ENCODE results near the gene SLC7A10.

Gene SLC7A10

DNA sequence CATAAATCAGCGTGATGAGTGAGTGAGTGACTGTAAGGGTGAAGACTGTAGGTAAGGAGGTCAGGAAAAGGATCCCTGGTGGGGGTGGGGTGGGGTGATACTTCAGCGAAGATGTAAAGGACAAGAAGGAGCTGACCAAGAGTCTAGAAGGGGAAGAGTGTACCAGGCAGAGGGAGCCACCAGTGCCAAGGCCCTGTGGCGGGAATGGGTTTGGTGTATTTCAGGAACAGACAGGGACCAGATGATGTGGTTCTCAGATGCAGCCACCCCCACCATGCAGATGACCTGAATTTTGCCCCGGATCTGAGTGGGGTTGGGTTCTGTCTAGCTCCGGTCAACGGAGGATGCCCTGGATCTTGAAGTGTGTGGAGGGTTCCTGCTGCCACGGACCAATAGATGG lies 30.1 kb upstream of the SLC7A10 start:
- TF ChIP-seq, protein P1, sequence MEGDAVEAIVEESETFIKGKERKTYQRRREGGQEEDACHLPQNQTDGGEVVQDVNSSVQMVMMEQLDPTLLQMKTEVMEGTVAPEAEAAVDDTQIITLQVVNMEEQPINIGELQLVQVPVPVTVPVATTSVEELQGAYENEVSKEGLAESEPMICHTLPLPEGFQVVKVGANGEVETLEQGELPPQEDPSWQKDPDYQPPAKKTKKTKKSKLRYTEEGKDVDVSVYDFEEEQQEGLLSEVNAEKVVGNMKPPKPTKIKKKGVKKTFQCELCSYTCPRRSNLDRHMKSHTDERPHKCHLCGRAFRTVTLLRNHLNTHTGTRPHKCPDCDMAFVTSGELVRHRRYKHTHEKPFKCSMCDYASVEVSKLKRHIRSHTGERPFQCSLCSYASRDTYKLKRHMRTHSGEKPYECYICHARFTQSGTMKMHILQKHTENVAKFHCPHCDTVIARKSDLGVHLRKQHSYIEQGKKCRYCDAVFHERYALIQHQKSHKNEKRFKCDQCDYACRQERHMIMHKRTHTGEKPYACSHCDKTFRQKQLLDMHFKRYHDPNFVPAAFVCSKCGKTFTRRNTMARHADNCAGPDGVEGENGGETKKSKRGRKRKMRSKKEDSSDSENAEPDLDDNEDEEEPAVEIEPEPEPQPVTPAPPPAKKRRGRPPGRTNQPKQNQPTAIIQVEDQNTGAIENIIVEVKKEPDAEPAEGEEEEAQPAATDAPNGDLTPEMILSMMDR (IDR thresholded peaks at IDR 0.05; ENCODE audit: low read depth, low read length), result no peak
- H3K4me3 ChIP-seq (ENCODE audit: low read depth, low read length), result no peak overlapping the region
- in situ Hi-C loops (cut with HindIII; ENCODE audit: low sequenced_read_pairs), result no loop called here
- DNase-seq (ENCODE audit: low read depth, low spot score), result no peak

DNA sequence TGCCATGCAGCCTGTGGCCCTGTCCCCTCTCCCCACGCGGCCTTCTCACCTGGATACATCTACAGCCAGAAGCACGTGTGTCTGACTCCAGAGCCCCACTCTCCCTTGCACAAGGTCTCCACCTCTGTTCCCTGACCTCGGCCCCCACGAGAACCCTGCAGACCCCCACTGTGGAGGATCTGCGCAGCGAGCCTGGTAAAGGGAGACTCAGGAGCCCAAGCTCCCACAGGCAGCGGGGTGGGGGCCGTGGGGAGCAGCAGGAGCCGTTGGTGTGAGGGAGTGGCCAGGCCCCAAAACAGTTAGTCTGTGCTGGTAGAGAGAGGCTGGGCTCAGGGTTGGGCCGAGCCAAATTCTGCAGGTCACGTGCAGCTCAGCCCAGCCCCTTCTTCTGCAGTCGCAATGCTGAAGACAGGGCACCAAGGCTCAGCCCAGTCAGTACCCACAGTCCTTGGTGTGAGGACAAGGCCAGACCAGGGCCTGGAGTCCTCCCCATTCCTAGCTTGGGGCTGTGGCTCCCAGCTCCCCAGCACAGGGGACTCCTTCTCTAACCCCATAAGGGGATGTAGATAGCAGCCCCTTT lies 28.7 kb upstream of the SLC7A10 start:
- no peak overlapping the region for H3K4me3 ChIP-seq (ENCODE audit: low read depth, low read length)
- DNase-seq (ENCODE audit: low read depth, low spot score), result no peak
- TF ChIP-seq, protein P1 (IDR thresholded peaks at IDR 0.05; ENCODE audit: low read depth, low read length), result no peak
- in situ Hi-C loops (cut with HindIII; ENCODE audit: low sequenced_read_pairs), result no loop called here

DNA sequence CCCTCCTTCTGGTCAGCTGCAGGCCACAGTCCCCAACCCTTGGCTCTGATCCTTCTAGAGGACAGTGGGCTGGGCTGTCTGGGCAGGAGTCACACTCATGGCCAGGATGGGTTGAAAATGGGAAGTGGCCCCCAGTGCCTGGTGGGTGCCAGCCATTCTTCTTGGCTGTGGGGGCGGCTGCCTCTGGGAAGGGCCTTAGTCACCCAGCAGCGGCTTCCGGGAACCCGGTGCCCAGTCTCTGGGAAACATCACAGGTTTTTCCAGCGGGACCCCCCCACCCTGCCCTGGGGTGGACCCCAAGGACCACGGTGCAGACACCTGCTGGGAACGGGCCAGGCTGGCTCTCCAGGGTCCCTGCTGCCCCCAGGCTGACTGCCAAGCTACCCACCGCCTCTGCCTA lies 27.3 kb upstream of the SLC7A10 start:
- in situ Hi-C loops (cut with HindIII; ENCODE audit: low sequenced_read_pairs), result no loop called here
- TF ChIP-seq, protein P1 (IDR thresholded peaks at IDR 0.05; ENCODE audit: low read depth, low read length), result no peak
- no peak overlapping the region for H3K4me3 ChIP-seq (ENCODE audit: low read depth, low read length)
- DNase-seq (ENCODE audit: low read depth, low spot score), result no peak

DNA sequence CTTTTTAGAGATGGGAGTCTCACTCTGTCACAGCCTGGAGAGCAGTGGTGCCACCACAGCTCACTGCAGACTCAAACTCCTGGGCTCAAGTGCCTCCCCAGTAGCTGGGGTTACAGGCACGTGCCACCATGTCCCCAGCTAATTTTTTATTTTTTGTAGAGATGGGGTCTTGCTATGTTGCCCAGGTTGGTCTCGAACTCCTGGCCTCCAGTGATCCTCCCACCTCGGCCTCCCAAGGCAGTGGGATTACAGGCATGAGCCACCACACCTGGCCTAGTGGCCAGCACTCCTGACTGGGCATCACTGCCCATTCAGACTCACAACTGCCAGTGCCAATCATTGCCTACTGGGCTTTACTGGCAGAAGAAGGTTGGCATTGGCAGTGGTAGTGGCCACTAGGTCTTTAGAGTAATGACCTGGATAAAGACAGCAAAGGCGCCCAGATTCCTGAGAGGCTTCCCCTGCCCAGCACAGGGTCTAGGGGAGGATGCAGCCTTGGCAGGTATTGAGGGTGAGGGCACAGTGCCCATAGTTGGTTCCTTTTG lies 26.8 kb upstream of the SLC7A10 start:
- TF ChIP-seq, protein P1 (IDR thresholded peaks at IDR 0.05; ENCODE audit: low read depth, low read length), result no peak
- DNase-seq (ENCODE audit: low read depth, low spot score), result no peak
- H3K4me3 ChIP-seq (ENCODE audit: low read depth, low read length), result no peak overlapping the region
- in situ Hi-C loops (cut with HindIII; ENCODE audit: low sequenced_read_pairs), result no loop called here

DNA sequence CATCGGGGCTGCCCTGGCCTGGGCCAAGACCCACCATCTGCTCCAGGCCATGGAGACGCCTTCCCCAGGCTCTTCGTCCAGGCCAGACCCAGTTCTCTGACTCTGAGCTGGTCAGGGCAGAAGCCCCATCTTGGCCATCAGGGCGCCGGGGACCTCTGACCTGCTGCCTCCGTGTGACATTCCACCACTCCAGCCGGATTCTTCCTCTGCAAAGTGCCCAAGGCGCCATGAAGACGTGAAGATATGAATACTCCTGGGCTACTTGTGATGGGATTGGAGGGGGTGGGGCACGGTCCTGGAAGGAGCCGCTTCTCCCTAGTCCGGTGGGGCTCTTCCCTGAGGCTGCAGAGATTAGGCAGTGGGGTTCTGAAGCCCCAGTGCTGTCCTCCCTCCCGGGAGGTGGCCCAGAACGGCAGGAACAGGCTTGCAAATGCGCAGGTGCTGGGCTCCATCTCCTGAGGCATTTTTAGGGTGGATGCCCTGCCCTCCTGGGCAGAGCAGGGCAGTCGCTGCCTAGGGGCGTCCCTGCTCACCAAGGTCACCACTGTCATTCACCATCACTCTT lies 26.0 kb upstream of the SLC7A10 start:
- in situ Hi-C loops (cut with HindIII; ENCODE audit: low sequenced_read_pairs), result no loop called here
- no peak overlapping the region for H3K4me3 ChIP-seq (ENCODE audit: low read depth, low read length)
- DNase-seq (ENCODE audit: low read depth, low spot score), result no peak
- TF ChIP-seq, protein P1 (IDR thresholded peaks at IDR 0.05; ENCODE audit: low read depth, low read length), result no peak

DNA sequence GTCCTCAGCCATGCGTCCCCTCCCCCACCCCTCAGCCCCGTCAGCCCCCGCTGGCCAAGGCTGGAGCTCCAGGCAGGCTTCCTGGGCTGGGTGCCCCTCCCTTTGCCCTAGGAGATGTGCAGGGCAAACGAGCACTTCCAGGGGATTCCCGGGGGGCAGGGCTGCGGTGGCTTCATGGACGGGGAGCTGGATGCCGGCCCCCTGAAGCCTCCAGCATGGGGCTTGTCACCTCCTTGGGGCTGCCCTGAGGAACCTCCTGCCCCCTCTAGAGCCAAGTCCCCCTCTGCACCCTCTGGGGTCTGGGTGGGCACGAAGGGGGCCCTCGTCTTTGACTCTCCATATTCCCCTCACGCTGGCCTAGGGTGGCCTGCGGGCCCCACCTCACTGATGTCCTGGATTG lies 25.4 kb upstream of the SLC7A10 start:
- in situ Hi-C loops (cut with HindIII; ENCODE audit: low sequenced_read_pairs), result no loop called here
- no peak for DNase-seq (ENCODE audit: low read depth, low spot score)
- H3K4me3 ChIP-seq (ENCODE audit: low read depth, low read length), result no peak overlapping the region
- TF ChIP-seq, protein P1 (IDR thresholded peaks at IDR 0.05; ENCODE audit: low read depth, low read length), result no peak

Measured in astrocyte of the spinal cord (primary cell).